HCT116 (cell line): ENCODE measurements around the gene LRRC70. TPM values are rescaled to one million over a fixed set of nuclear protein-coding genes. Genes with fewer than 3 reads are reported as not detected.

Experiments used
- ATAC-seq: fragments of 200-7000 bp; cut with Tn5 transposase; 2 replicates; pipeline ENCODE4 v1.9.1; 2020; ENCODE audit warnings: mild to moderate bottlenecking, moderate library complexity
- BruUV-seq: library from RNA; stranded (reverse); fragments of 400-500 nt; replicated peaks from 2 replicates; lab custom pipeline; 2021; lab: Mats Ljungman, UMichigan
- CTCF ChIA-PET: fragments of 300-600 bp; sonication (Branson Sonifier 250); formaldehyde crosslinking; loops from one replicate; lab custom pipeline; 2021; ENCODE audit warnings: antibody characterized with exemption; lab: Charles Lee
- POLR2A ChIA-PET: fragments of 300-600, 350-600 bp; sonication (Branson Sonifier 250); formaldehyde crosslinking; loops from one replicate; lab custom pipeline; 2021; ENCODE audit warnings: antibody characterized with exemption; lab: Charles Lee
- RAD21 ChIA-PET, 2 experiments: fragments of 300-600 bp; sonication (Branson Sonifier 250); formaldehyde crosslinking; loops; one replicate each; lab custom pipeline; 2023; ENCODE audit warnings: low total read pairs in 2 of 2; ENCODE audit not compliant: uncharacterized antibody in 2 of 2, unreplicated experiment in 2 of 2, low non-redundant PET in 1 of 2; lab: Charles Lee
- DNase-seq: peaks from one replicate; pipeline ENCODE4 v3.0.0-alpha.2; 2010; ENCODE audit warnings: low read depth, low spot score
- H2AFZ ChIP-seq: fragments of 200-600 bp; shearing (Covaris generic), sonication (generic); 2 replicates; pipeline ENCODE4 v1.6.1; 2017; ENCODE audit warnings: low read depth, mixed run types, mixed read lengths, antibody characterized with exemption, low read length; ENCODE audit not compliant: poor library complexity, severe bottlenecking
- H3K27ac ChIP-seq: 2 replicates; pipeline ENCODE4 v1.5.1; 2012; ENCODE audit warnings: low read depth, low read length
- H3K27me3 ChIP-seq: fragments of 200-600 bp; sonication (generic); 2 replicates; pipeline ENCODE4 v1.6.1; 2016; ENCODE audit warnings: mixed run types, low read length, mixed read lengths; ENCODE audit not compliant: insufficient read depth
- H3K36me3 ChIP-seq, 2 experiments: fragments of 200-500 bp in 1 of 2; fragments of 200-600 bp in 1 of 2; sonication (Bioruptor generic) in 1 of 2; sonication (generic) in 1 of 2; 2 replicates each; pipeline versions ENCODE4 v1.5.1 to v1.6.1; 2014 to 2016; ENCODE audit warnings: low read length in 2 of 2, inconsistent platforms in 1 of 2, mixed read lengths in 1 of 2, mixed run types in 1 of 2; ENCODE audit not compliant: insufficient read depth in 2 of 2, control insufficient read depth in 1 of 2
- H3K4me1 ChIP-seq, 2 experiments: fragments of 200-600 bp in 1 of 2; sonication (generic) in 1 of 2; 2 replicates each; pipeline versions ENCODE4 v1.5.1 to v1.6.1; 2012 to 2017; ENCODE audit warnings: low read length in 2 of 2, inconsistent platforms in 1 of 2, mild to moderate bottlenecking in 1 of 2, mixed read lengths in 1 of 2, mixed run types in 1 of 2, moderate library complexity in 1 of 2; ENCODE audit not compliant: insufficient read depth in 2 of 2, control insufficient read depth in 1 of 2
- H3K4me2 ChIP-seq: fragments of 200-600 bp; sonication (generic); 2 replicates; pipeline ENCODE4 v1.6.1; 2017; ENCODE audit warnings: mixed run types, low read length, mixed read lengths
- H3K4me3 ChIP-seq, 2 experiments: fragments of 200-600 bp in 1 of 2; sonication (generic) in 1 of 2; replicated peaks in 1 of 2; 2 replicates each; pipeline ENCODE4 v1.5.1; 2011 to 2016; ENCODE audit warnings: low read length in 2 of 2, control low read depth in 1 of 2, low read depth in 1 of 2, mild to moderate bottlenecking in 1 of 2, mixed read lengths in 1 of 2, mixed run types in 1 of 2
- H3K79me2 ChIP-seq: fragments of 200-600 bp; sonication (generic); 2 replicates; pipeline ENCODE4 v1.6.1; 2017; ENCODE audit warnings: mild to moderate bottlenecking, mixed run types, low read length, moderate library complexity, mixed read lengths; ENCODE audit not compliant: insufficient read depth
- H3K9ac ChIP-seq: fragments of 200-600 bp; sonication (generic); 2 replicates; pipeline ENCODE4 v1.6.1; 2016; ENCODE audit warnings: low read length, mixed read lengths
- H3K9me2 ChIP-seq: fragments of 200-600 bp; sonication (generic), shearing (Covaris generic); 2 replicates; pipeline ENCODE4 v1.6.1; 2017; ENCODE audit warnings: mixed run types, mild to moderate bottlenecking, moderate library complexity; ENCODE audit not compliant: insufficient read depth
- H3K9me3 ChIP-seq, 2 experiments: fragments of 200-500 bp in 1 of 2; fragments of 200-600 bp in 1 of 2; sonication (Bioruptor generic) in 1 of 2; sonication (generic) in 1 of 2; 2 replicates each; pipeline ENCODE4 v1.6.1; 2014 to 2017; ENCODE audit warnings: low read length in 2 of 2, mixed read lengths in 2 of 2, inconsistent platforms in 1 of 2, low read depth in 1 of 2, mild to moderate bottlenecking in 1 of 2, mixed run types in 1 of 2, moderate library complexity in 1 of 2; ENCODE audit not compliant: control insufficient read depth in 1 of 2, insufficient read depth in 1 of 2
- H4K20me1 ChIP-seq: fragments of 200-600 bp; sonication (generic), shearing (Covaris generic); 2 replicates; pipeline ENCODE4 v1.6.1; 2017; ENCODE audit warnings: mixed run types, mild to moderate bottlenecking, moderate library complexity; ENCODE audit not compliant: insufficient read depth
- CEBPB ChIP-seq: IDR thresholded peaks from 2 replicates; pipeline ENCODE4 v1.6.1; 2012; ENCODE audit warnings: low read depth
- EGR1 ChIP-seq: IDR thresholded peaks from 2 replicates; pipeline ENCODE4 v1.6.1; 2012; ENCODE audit warnings: low read depth
- ELF1 ChIP-seq: IDR thresholded peaks from 2 replicates; pipeline ENCODE4 v1.6.1; 2012; ENCODE audit warnings: low read depth, borderline replicate concordance
- EZH2 ChIP-seq: fragments of 200-600 bp; sonication (generic); IDR thresholded peaks from 2 replicates; pipeline ENCODE4 v1.6.1; 2017; ENCODE audit warnings: antibody characterized with exemption, mixed run types
- EZH2phosphoT487 ChIP-seq: fragments of 200-600 bp; IDR thresholded peaks from 2 replicates; pipeline ENCODE4 v1.6.1; 2018; ENCODE audit warnings: antibody characterized with exemption, borderline replicate concordance
- FOSL1 ChIP-seq: IDR thresholded peaks from 2 replicates; pipeline ENCODE4 v1.6.1; 2012; ENCODE audit warnings: low read depth
- JUND ChIP-seq: IDR thresholded peaks from 2 replicates; pipeline ENCODE4 v1.6.1; 2012
- POLR2A ChIP-seq: IDR thresholded peaks from 2 replicates; pipeline ENCODE4 v1.7.0; 2011; ENCODE audit warnings: borderline replicate concordance; ENCODE audit not compliant: insufficient read depth, insufficient read length; ENCODE audit errors: extremely low read depth
- POLR2AphosphoS5 ChIP-seq: IDR thresholded peaks from 2 replicates; pipeline ENCODE4 v1.6.1; 2011; ENCODE audit warnings: mild to moderate bottlenecking, low read depth, low read length, moderate library complexity
- RAD21 ChIP-seq: IDR thresholded peaks from 2 replicates; pipeline ENCODE4 v1.6.1; 2012; ENCODE audit warnings: low read depth, mild to moderate bottlenecking
- SIN3A ChIP-seq: IDR thresholded peaks from 2 replicates; pipeline ENCODE4 v1.6.1; 2012; ENCODE audit warnings: low read depth
- SP1 ChIP-seq: IDR thresholded peaks from 2 replicates; pipeline ENCODE4 v1.6.1; 2012; ENCODE audit warnings: low read depth
- SRF ChIP-seq: IDR thresholded peaks from 2 replicates; pipeline ENCODE4 v1.6.1; 2012; ENCODE audit warnings: low read depth
- TCF7L2 ChIP-seq: IDR thresholded peaks from 2 replicates; pipeline ENCODE4 v1.7.0; 2011; ENCODE audit warnings: borderline replicate concordance, inconsistent platforms; ENCODE audit not compliant: insufficient read depth, insufficient read length; ENCODE audit errors: extremely low read depth
- YY1 ChIP-seq: IDR thresholded peaks from 2 replicates; pipeline ENCODE4 v1.6.1; 2011; ENCODE audit warnings: low read length, low read depth, moderate library complexity, mild to moderate bottlenecking; ENCODE audit not compliant: insufficient replicate concordance; ENCODE audit errors: extremely low read depth
- ZFX ChIP-seq: fragments of 450-650 bp; IDR thresholded peaks from 2 replicates; pipeline ENCODE4 v1.6.1; 2017
- ZNF274 ChIP-seq: fragments of 200-500 bp; sonication (Bioruptor generic); IDR thresholded peaks from 2 replicates; pipeline ENCODE4 v1.6.1; 2014; ENCODE audit warnings: mild to moderate bottlenecking, low read depth, low read length, inconsistent platforms
- intact Hi-C: fragments of 100-400 bp; cut with micrococcal nuclease; formaldehyde crosslinking; loops from 2 replicates; pipeline ENCODE4 v1.10.0; 2022
- total RNA-seq: library from RNA; stranded (reverse); gene quantifications from one replicate; pipeline ENCODE4 v1.2.1, GENCODE V29; 2021; ENCODE audit not compliant: unreplicated experiment
- TF ChIP-seq, protein P1 (sequence below): IDR thresholded peaks from 2 replicates; pipeline ENCODE4 v1.6.1; 2012
- TF ChIP-seq, protein P2 (sequence below): IDR thresholded peaks from 2 replicates; pipeline ENCODE4 v1.6.1; 2012
- TF ChIP-seq, protein P3 (sequence below), 3 experiments: fragments of 200-600 bp in 1 of 3; sonication (generic) in 1 of 3; IDR thresholded peaks in 2 of 3; conservative IDR thresholded peaks in 1 of 3; 2 replicates each; pipeline ENCODE4 v1.5.1; 2012 to 2017; ENCODE audit warnings: low read depth in 2 of 3, low read length in 2 of 3, antibody characterized with exemption in 1 of 3, borderline replicate concordance in 1 of 3, control low read depth in 1 of 3, mild to moderate bottlenecking in 1 of 3, mixed read lengths in 1 of 3, mixed run types in 1 of 3, moderate library complexity in 1 of 3; ENCODE audit not compliant: insufficient read depth in 1 of 3
- TF ChIP-seq, protein P4 (sequence below): IDR thresholded peaks from 2 replicates; pipeline ENCODE4 v1.6.1; 2012; ENCODE audit warnings: low read depth

Gene LRRC70
- total RNA-seq, 1 experiment from 2014 or later, result 0.37 TPM

DNA sequence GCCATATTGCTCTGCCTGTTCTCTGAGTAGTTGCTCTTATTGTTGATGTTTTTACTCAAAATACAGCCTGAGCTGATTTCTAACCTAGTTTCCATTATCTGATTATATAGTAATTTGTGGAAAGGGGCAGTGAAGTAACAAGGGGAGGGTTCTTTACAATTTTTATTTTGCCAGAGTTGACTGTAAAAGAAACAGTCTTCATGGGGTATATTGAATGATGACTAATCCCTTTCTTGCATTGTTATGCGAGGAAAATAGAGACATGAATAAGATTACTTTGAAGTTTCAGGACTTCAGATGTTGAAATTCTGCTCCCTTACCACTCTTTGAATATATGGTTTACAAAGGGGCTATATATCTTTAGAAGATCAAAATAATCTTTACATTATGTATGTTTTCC lies 9.1 kb upstream of the LRRC70 start (continued):
- TF ChIP-seq JUND (no peak), CEBPB (no peak), EZH2 (no peak), YY1 (no peak), RAD21 (no peak), ZFX (no peak)
- TF ChIP-seq, protein P1, sequence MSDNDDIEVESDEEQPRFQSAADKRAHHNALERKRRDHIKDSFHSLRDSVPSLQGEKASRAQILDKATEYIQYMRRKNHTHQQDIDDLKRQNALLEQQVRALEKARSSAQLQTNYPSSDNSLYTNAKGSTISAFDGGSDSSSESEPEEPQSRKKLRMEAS, result no peak

DNA sequence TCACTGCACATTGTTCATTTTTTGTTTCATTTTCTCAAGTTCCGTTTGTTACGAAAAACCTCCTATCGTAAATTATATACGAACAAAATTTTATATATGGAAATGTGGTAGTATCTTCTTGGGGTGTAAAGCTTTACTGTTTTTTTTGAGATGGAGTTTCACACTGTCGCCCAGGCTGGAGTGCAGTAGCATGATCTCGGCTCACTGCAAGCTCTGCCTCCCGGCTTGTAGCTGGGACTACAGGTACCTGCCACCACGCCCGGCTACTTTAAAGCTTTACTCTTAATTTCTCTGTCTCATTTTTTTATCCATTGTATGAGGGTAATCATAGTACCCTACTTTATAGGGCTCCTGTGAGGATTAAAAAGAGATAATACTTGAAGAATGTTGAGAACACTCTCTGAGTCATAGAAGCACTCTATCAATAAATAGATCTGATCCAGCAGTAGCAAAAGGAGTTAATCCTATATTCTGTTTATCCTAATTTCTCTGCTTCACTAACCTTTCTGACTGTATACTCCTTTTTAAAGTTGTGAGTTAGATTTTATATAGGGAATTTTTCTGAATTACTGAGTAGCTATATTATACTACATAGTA lies 5.6 kb upstream of the LRRC70 start:
- Histone ChIP-seq H3K9me2 (no peaks in the 10 kb centered on the region), H3K9me3 (no peaks in the 10 kb centered on the region), H3K4me1 (no peaks in the 10 kb centered on the region), H3K4me2 (no peak overlapping the region), H3K9ac (no peak overlapping the region), H3K27ac (no peak overlapping the region), H3K27me3 (no peaks in the 10 kb centered on the region), H2AFZ (no peak overlapping the region), H3K79me2 (peaks cover 13% of the 10 kb centered on the region; the same call in 1 of the 2 replicates), H3K4me3 (no peak overlapping the region), H4K20me1 (no peaks in the 10 kb centered on the region; the same call in 1 of the 2 replicates), H3K36me3 (no peaks in the 10 kb centered on the region)
- POLR2A ChIA-PET, result interaction anchor here (0.5 kb wide), 1 partner anchor 119 kb away, joined by 5 read pairs; no protein-coding TSS in a partner anchor
- RAD21 ChIA-PET, result no interaction called here
- intact Hi-C loops, result no loop called here
- no TSS peak for BruUV-seq
- DNase-seq (no peak), ATAC-seq (no peak)
- TF ChIP-seq JUND (no peak), EGR1 (no peak), CEBPB (no peak), EZH2phosphoT487 (no peak), ZNF274 (no peak), EZH2 (no peak), ZFX (no peak), SP1 (no peak), RAD21 (no peak), SRF (no peak), FOSL1 (no peak), SIN3A (no peak), POLR2AphosphoS5 (no peak), POLR2A (no peak), TCF7L2 (no peak), ELF1 (no peak)
- TF ChIP-seq, protein P2, sequence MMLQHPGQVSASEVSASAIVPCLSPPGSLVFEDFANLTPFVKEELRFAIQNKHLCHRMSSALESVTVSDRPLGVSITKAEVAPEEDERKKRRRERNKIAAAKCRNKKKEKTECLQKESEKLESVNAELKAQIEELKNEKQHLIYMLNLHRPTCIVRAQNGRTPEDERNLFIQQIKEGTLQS, result no peak
- TF ChIP-seq, protein P3, sequence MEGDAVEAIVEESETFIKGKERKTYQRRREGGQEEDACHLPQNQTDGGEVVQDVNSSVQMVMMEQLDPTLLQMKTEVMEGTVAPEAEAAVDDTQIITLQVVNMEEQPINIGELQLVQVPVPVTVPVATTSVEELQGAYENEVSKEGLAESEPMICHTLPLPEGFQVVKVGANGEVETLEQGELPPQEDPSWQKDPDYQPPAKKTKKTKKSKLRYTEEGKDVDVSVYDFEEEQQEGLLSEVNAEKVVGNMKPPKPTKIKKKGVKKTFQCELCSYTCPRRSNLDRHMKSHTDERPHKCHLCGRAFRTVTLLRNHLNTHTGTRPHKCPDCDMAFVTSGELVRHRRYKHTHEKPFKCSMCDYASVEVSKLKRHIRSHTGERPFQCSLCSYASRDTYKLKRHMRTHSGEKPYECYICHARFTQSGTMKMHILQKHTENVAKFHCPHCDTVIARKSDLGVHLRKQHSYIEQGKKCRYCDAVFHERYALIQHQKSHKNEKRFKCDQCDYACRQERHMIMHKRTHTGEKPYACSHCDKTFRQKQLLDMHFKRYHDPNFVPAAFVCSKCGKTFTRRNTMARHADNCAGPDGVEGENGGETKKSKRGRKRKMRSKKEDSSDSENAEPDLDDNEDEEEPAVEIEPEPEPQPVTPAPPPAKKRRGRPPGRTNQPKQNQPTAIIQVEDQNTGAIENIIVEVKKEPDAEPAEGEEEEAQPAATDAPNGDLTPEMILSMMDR (IDR thresholded peaks at IDR 0.05 in 2 of 3, conservative IDR thresholded peaks at IDR 0.05 in 1 of 3; ENCODE audit: borderline replicate concordance in 1 of 3, insufficient read depth in 1 of 3, low read depth in 2 of 3, low read length in 2 of 3), result no peak
- TF ChIP-seq, protein P4, sequence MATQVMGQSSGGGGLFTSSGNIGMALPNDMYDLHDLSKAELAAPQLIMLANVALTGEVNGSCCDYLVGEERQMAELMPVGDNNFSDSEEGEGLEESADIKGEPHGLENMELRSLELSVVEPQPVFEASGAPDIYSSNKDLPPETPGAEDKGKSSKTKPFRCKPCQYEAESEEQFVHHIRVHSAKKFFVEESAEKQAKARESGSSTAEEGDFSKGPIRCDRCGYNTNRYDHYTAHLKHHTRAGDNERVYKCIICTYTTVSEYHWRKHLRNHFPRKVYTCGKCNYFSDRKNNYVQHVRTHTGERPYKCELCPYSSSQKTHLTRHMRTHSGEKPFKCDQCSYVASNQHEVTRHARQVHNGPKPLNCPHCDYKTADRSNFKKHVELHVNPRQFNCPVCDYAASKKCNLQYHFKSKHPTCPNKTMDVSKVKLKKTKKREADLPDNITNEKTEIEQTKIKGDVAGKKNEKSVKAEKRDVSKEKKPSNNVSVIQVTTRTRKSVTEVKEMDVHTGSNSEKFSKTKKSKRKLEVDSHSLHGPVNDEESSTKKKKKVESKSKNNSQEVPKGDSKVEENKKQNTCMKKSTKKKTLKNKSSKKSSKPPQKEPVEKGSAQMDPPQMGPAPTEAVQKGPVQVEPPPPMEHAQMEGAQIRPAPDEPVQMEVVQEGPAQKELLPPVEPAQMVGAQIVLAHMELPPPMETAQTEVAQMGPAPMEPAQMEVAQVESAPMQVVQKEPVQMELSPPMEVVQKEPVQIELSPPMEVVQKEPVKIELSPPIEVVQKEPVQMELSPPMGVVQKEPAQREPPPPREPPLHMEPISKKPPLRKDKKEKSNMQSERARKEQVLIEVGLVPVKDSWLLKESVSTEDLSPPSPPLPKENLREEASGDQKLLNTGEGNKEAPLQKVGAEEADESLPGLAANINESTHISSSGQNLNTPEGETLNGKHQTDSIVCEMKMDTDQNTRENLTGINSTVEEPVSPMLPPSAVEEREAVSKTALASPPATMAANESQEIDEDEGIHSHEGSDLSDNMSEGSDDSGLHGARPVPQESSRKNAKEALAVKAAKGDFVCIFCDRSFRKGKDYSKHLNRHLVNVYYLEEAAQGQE, result no peak
- CTCF ChIA-PET, result no interaction called here
